Retinal pigment epithelial cell (primary cell): ENCODE measurements around the gene SLC35F4.

ENCODE experiments used
- DNase-seq: peaks from one replicate; pipeline ENCODE4 v3.0.0-alpha.2; 2010; ENCODE audit warnings: low read depth
- H3K4me3 ChIP-seq: 2 replicates; pipeline ENCODE4 v1.5.1; 2011; ENCODE audit warnings: mild to moderate bottlenecking, low read length, control low read depth, moderate library complexity
- TF ChIP-seq, protein P1 (sequence below): conservative IDR thresholded peaks from 2 replicates; pipeline ENCODE4 v1.5.1; 2011; ENCODE audit warnings: low read depth, low read length, control low read depth, inconsistent platforms

Gene SLC35F4

DNA sequence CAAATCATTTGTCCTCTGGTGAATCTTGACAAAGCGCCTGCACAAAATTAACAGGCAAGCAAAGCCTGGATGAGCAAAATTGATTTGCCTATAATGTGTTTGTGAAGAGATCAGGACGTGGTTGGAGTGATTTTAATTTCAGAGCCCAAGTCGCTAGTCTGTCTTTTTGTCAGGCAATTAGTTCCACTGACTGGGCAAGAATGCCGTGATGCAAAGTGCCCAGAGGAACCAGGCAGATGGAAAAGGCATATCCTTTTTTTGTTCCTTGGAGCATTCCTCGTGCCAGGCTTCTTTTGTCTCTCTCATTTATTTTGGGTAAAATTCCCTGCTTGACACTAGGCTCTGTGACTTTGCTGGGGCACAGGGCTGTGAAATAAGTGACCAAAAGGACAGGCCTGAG lies 306.3 kb downstream of the SLC35F4 start:
- H3K4me3 ChIP-seq: no peak overlapping the region
- no peak for DNase-seq
- TF ChIP-seq, protein P1, sequence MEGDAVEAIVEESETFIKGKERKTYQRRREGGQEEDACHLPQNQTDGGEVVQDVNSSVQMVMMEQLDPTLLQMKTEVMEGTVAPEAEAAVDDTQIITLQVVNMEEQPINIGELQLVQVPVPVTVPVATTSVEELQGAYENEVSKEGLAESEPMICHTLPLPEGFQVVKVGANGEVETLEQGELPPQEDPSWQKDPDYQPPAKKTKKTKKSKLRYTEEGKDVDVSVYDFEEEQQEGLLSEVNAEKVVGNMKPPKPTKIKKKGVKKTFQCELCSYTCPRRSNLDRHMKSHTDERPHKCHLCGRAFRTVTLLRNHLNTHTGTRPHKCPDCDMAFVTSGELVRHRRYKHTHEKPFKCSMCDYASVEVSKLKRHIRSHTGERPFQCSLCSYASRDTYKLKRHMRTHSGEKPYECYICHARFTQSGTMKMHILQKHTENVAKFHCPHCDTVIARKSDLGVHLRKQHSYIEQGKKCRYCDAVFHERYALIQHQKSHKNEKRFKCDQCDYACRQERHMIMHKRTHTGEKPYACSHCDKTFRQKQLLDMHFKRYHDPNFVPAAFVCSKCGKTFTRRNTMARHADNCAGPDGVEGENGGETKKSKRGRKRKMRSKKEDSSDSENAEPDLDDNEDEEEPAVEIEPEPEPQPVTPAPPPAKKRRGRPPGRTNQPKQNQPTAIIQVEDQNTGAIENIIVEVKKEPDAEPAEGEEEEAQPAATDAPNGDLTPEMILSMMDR: no peak

DNA sequence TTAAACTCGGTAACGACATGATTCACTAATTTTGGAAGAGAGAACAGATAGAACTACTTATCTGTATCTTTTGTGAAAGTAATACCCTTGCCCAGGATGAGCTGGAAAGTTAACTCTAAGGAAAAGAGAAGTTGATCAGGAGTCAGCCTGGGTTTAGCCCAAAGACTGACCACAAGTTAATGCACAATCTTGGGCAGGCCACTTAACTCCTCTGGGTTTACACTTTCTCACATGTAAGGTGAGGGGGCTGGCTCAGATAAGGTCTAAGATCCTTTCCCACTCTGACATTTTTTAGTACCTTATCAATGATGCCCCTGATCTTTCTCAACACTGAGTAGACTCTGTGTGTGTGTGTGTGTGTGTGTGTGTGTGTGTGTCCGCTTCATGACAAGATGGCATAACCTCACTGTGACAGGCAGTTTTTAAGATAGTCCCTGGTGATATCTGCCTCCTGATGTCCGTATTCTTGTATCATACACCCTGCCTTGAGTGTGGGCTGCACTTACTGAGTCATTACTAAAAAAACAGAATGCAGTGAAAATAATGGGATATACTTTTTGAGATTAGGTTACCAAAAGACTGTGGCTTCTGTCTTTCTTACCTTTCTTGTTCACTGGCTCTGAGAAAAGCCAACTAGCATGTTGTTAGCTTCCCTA lies 316.0 kb downstream of the SLC35F4 start:
- H3K4me3 ChIP-seq: no peak overlapping the region
- TF ChIP-seq, protein P1: no peak
- DNase-seq: no peak

DNA sequence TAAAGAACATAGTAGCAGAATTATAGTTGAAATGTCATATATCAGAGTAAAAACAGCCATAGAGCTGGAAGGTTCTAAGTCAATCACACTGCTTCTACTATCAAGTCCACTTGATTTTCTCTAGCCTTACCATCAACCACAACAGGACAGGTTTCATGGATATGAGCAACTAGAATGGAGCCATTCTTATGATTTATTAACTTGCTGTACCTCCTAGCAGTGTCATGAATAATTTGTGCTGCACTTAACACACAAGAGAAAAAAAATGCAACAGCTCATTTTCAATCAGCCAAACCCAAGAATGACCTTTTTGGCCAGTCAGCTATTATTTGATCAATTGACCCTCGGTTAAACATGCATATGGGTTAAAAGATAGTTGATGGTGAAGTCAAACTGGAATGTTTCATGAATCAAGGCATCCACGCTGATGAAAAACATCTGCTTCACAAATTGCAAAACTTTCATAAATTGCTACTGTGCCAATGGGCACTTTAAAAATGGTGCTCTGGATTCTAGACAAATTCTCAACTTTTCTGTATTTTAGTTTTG lies 316.8 kb downstream of the SLC35F4 start:
- H3K4me3 ChIP-seq: no peak overlapping the region
- TF ChIP-seq, protein P1: no peak
- DNase-seq: no peak

DNA sequence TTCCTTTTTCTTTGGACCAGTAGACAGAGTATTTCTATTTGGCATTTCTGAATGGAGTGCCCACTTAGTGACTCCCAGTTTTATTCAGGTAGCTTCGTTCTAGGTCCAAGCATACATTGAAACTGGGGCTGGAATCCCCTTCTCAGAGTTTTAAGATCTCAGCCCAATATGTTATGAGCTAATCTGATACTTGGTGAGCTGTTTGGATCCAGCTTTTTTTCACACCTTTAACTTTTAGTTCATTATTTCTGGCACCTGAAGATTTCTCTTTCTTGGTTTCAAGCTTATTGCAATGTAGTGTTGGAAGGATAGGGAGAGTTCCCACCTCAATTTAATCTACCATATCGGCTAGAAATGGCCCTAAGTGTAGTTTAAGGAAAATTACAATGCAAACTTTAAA lies 318.8 kb downstream of the SLC35F4 start:
- H3K4me3 ChIP-seq: no peak overlapping the region
- TF ChIP-seq, protein P1: no peak
- DNase-seq: no peak

DNA sequence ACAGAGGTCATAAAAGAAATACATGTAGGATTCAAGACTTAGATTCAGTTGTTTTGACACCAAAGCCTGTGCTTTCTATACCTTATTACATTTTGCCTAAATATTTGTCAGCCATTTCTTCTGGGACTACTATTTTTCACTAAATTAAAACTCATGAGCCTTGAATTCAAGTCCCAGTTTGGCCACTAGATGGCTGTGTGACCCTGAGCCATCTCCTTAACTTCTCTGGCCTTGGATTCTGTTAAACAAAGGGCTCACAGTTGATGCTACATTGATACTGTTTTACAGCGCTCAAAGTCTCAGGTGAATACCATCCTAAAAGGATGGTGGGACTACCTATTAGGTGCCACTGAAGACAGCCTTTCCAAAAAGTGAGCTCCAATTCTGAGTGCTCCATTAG lies 332.7 kb downstream of the SLC35F4 start:
- TF ChIP-seq, protein P1: peak; percentile 51
- no peak for DNase-seq
- H3K4me3 ChIP-seq: no peak overlapping the region

DNA sequence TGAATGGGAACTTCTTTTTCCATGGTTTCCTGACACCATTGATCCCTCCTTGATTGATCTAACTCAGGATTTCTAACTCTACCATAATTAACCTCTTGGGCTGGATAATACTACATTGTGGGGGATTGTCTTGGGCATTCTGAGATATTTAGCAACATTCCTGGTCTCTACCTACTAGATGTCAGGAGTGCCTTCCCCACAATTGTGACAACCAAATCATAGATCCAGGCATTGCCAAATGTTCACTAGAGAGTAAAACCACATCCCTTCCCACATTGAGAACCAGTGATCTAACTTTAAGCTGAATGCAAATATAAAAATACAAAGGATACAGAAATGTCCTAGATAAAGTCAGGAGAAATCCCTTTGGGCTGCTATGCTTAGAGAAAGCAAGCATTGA lies 335.3 kb downstream of the SLC35F4 start:
- no peak overlapping the region for H3K4me3 ChIP-seq
- DNase-seq: no peak
- TF ChIP-seq, protein P1: no peak

DNA sequence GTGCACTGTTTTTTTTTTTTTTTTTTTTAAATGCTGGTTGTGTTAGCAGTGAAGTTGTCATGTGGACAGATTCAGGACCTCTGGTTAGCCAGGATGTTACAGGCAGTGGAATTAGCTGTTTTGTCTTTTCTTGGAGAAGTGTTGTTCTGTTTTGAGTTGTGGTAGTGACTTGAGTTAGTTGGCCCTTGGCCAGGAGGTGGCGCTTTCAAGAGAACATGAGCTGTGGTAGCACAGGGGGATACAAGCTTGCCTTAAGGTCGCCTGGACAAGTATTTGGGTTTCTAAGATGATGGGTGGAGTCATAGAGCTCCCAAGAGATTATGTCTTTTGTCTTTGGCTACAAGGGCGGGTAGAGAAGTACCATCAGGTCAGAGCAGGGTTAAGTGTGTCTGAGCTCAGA lies 338.9 kb downstream of the SLC35F4 start:
- no peak for DNase-seq
- TF ChIP-seq, protein P1: no peak
- no peak overlapping the region for H3K4me3 ChIP-seq
